Activated gamma-delta T cell treated with Interleukin-2 at 50 U/mL for 16 hours (primary cell): ENCODE measurements around the gene LUC7L3.
"Not testable (repeated sequence)": the region's sequence is repeated elsewhere in the genome, so short reads cannot be mapped to it uniquely, and the experiment has no call there.

Experiments
- DNase-seq: peaks from one replicate; pipeline ENCODE4 v3.0.0-alpha.2; 2020

Gene LUC7L3

DNA sequence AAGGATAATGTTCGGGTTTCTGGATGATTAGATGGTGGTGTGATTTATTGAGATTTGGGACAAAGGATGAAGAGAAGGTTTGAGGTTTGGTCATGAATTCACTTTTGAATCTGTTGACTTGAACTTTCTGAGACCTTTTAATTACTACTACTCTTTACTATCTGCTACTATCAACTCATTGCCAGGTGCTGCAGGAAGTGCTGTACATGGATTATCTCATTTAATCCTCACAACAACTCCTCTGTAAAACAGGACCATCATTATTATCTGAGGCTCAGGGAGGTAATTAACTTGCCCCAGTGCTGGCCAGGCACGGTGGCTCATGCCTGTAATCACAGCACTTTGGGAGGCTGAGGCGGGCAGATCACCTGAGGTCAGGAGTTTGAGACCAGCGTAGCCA is 8.8 kb upstream of the LUC7L3 start:
- DNase-seq: no peak

GRCh38 chr17:50712641-50713040 is 6.8 kb upstream of the LUC7L3 start:
- no peak for DNase-seq

DNA sequence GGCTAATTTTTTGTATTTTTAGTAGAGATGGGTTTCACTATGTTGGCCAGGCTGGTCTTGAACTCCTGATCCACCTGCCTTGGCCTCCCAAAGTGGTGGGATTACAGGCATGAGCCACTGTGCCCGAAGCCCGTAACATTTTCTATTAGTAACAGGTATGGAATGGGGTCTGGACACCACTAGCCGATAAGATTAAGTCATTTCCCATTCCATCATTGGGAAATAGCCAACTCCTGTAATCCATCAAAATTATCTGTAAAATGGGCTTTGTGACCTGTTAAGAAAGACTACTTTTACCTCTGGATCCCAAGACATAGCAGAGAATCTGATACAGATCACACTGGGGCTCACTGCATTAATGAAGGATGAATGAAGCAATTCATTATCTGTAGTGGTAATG is 3.9 kb upstream of the LUC7L3 start:
- DNase-seq: no peak

GRCh38 chr17:50719924-50720794 is 756 bp downstream of the LUC7L3 start:
- no peak for DNase-seq

- DNase-seq: no peak
Measured at GRCh38 chr17:50721194-50722010, 2.0 kb downstream of the LUC7L3 start.

GRCh38 chr17:50722746-50723145 is 3.3 kb downstream of the LUC7L3 start:
- DNase-seq: no peak

- not testable (repeated sequence) for DNase-seq
Measured at GRCh38 chr17:50724622-50725021, 5.2 kb downstream of the LUC7L3 start.

DNA sequence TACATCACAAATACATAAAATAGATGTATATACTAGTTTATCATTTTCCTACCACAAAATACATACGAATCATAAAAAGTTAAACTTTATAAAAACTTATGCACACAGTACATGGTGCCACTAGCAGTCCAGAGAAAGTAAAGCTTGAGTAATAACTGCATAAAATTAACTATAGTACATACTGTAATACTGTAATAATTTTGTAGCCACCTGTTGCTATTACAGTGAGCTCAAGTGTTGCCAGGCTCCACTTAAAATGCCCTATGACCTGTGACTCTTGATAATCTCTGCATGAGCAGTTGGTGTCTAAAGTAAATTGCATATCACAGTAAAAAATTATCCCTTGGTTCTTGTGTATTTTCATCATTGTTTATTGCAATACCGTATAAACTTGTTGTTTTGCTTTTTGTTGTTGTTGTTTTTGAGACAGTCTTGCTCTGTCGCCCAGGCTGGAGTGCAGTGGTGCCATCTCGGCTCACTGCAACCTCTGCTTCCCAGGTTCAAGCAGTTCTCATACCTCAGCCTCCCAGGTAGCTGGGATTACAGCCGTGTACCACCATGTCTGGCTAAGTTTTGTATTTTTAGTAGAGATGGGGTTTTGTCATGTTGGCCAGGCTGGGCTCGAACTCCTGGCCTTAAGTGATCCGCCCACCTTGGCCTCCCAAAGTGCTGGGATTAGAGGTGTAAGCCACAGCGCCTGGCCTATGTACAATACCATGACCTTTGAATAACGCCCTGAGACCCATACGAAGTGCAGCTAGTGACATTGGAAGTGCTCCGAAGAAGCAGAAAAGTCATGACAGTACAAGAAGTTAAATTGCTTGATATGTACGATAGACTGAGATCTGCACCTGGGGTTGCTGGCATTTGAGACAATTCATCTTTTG is 6.6 kb downstream of the LUC7L3 start:
- no peak for DNase-seq

- DNase-seq: no peak
Measured at GRCh38 chr17:50728112-50728429, 8.7 kb downstream of the LUC7L3 start.

DNA sequence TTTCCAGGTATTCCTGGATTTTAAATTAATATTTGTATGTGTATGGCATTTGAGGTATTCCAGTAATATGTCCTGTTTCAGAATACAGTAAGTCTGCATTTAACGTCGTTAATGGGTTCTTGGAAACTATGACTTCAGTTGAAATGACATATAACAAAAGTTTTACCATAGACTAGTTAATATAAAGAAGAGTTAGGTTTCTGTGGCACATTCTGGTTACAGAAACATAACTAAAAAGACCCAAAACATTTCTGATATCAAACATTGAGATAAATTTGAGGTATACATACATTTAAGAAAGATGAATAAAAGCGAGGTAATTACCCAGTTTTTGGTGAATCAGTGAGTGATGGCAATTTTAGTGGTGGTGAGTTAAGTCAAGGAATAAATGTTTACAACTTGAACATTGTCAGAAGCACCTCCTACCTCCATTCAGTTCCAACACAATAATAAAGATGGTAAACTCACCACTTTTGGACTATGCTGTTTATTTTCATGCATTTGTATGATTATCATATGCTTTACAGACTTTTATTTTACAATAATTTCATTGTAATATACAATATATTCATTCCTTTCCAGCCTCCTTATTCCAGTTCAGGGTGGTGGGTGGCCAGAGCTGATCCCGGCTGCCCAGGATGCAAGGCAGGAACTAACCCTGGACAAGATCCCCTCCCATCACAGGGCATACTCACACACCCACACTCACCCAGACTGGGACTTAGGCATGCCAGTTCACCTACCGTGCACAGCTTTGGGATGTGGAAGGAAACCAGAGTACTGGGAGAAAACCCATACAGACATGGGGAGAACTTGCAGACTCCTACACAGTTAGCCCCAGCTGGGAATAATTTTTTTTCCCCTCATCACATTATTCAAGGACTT is 9.7 kb downstream of the LUC7L3 start:
- DNase-seq: no peak

DNA sequence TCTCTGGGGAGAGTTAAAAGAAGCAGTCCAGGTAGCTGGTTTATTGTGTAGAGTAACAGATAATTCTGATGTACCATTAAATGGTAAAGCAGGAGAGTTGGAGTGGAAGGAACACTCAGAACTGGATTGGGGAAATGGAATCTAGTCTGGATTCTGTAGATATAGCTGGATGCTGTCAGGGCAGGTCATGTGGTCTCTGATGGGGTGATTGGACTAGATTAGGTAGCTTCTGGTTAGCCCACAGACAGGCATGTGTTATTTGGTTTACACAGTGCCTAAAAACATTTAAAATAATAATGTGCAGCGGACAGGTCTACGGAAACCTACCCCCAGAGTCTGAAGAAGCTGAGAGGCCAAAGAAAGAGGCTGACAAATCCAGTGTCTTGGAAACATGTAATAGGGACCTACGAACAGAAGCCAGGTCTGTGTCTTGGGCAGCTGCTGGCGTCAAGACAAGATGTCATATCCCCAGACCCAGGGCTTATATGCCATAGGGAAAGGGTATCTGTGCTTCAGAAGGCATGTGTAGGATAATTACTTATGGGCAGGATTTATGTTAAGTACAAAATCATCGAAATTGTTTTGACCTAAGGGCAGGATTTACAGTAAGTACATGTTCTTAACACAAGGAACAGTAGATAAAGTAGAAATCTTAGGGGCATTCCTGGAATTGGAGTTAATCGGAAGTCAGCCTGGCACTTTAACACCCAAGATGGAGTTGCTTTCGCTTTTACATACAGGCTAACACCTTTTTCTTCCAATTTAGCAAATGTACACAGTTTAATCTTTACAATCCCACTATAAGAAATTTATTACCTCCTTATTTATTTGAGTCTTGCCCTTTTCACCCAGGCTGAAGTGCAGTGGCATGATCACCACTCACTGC is 12.4 kb downstream of the LUC7L3 start:
- DNase-seq: no peak

DNA sequence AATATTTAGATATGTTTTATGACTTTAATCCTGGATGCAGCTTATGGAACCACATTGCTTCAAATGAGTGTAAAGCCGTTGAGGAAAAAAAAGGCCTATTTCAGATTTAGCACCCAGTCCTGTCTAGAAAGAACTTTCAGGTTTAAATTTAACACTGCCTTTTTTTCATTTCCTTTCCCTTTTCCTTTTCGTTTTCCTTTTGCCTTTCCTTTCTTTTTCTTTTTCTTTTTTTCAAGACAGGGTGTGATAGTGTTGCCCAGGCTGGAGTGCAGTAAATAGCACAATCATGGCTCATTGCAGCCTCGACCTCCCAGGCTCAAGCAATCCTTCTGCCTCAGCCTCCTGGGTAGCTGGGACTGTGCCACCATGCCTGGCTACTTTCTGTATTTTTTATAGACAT is 15.9 kb downstream of the LUC7L3 start:
- no peak for DNase-seq

GRCh38 chr17:50737118-50737698 is 17.8 kb downstream of the LUC7L3 start:
- DNase-seq: no peak

DNA sequence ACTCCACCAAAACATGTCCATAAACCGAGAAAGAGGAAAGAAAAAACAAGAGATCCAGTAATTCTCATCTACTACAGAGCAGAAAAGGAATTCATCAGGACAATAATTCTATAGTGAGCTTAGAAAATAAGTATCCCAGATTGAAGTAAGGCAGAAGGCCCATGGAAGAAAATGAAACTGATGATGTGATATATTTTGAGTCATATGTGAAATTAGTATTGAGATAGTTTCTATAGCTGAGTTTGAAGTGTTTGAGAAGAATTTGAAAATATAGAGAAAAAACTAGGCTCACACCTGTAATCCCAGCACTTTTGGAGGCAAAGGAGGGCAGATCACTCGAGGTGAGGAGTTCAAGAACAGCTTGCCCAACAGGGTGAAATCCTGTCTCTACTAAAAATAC is 19.7 kb downstream of the LUC7L3 start:
- no peak for DNase-seq

DNA sequence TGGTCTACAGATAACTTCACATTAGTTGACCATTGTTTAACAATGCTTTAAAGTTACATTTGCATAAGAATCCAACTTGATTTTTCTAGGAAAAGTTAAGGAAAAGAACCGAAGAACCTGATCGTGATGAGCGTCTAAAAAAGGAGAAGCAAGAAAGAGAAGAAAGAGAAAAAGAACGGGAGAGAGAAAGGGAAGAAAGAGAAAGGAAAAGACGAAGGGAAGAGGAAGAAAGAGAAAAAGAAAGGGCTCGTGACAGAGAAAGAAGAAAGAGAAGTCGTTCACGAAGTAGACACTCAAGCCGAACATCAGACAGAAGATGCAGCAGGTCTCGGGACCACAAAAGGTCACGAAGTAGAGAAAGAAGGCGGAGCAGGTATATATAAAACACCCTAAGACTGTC is 26.2 kb downstream of the LUC7L3 start:
- no peak for DNase-seq

DNA sequence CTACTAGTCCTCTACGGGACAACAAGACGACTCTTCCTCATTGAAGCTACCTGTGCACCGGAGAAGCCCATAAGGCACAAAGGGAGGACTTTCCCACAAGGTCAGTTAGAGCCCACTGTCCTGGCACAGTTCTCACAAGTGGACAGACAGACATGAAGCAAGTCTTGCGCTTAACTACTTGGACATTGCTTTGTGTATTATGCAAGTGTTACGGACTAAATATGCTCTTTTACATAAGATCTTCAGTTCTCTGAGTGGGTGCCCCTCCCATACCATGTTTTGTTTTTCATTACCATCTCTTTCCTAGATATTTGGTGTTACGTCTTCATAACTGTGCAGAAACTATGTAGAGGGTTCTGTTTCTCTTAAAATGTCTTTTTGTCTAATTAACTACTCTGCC is 29.8 kb downstream of the LUC7L3 start:
- DNase-seq: no peak

- DNase-seq: no peak
Measured at GRCh38 chr17:50754521-50754920, 35.1 kb downstream of the LUC7L3 start.

- DNase-seq: no peak
Measured at GRCh38 chr17:50758524-50758923, 39.1 kb downstream of the LUC7L3 start.

DNA sequence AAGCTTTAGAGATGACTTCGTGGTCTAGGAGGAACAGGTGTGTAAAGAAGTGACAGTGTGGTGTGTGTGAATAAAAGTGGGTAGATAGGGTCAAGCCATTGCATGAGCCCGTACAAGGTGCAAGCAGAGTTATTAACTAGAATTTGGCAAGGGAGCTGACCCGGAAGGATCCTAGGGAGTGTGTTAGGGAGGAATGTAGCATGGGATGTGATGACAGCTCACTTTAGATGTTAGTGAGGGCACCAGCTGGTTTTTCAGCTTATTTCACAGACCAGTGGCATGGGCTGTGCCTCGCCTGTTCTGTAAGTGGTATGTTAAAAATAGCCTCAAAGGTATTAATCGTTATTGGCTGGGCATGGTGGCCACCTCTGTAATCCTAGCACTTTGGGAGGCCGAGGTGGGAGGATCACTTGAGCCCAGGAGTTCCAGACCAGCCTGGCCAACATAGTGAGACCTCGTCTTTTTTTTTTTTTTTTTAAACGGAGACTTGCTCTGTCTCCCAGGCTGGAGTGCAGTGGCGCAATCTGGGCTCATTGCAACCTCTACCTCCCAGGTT is 39.7 kb downstream of the LUC7L3 start:
- DNase-seq: no peak

GRCh38 chr17:50762177-50762576 is 42.8 kb downstream of the LUC7L3 start:
- no peak for DNase-seq
